GM21447 (cell line): ENCODE measurements around the gene TSPEAR.
"Not testable (repeated sequence)": the region's sequence is repeated elsewhere in the genome, so short reads cannot be mapped to it uniquely, and the experiment has no call there.

Experiments
- ATAC-seq: cut with Tn5 transposase; IDR thresholded peaks from one replicate; pipeline ENCODE4 v1.9.1; 2021; ENCODE audit not compliant: unreplicated experiment

Gene TSPEAR

GRCh38 chr21:44703731-44704635 is 7.4 kb downstream of the TSPEAR start:
- ATAC-seq = no peak

GRCh38 chr21:44702973-44703730 is 8.2 kb downstream of the TSPEAR start:
- no peak for ATAC-seq

- ATAC-seq = no peak
These were observed 9.0 kb downstream of the TSPEAR start for GRCh38 chr21:44702111-44702972.

- no peak for ATAC-seq
These were observed 9.8 kb downstream of the TSPEAR start for GRCh38 chr21:44701541-44701940.

- no peak for ATAC-seq
These were observed 10.4 kb downstream of the TSPEAR start for GRCh38 chr21:44701023-44701400.

GRCh38 chr21:44700101-44701022 is 11.0 kb downstream of the TSPEAR start:
- no peak for ATAC-seq

GRCh38 chr21:44699502-44700001 is 11.8 kb downstream of the TSPEAR start:
- no peak for ATAC-seq

GRCh38 chr21:44697811-44698734 is 13.3 kb downstream of the TSPEAR start:
- ATAC-seq = no peak

GRCh38 chr21:44697172-44697810 is 14.1 kb downstream of the TSPEAR start, which contains the start of gene KRTAP10-12:
Gene KRTAP10-12 (plus strand): TSS chr21:44697172. CDS start chr21:44697202, 30 bp downstream.
- not testable (repeated sequence) for ATAC-seq

- no peak for ATAC-seq
These were observed 14.8 kb downstream of the TSPEAR start for GRCh38 chr21:44696572-44696971.

- ATAC-seq = no peak
These were observed 15.7 kb downstream of the TSPEAR start for GRCh38 chr21:44695641-44696040.

- ATAC-seq = no peak
These were observed 16.2 kb downstream of the TSPEAR start for GRCh38 chr21:44695184-44695583.

GRCh38 chr21:44694776-44695175 is 16.6 kb downstream of the TSPEAR start:
- ATAC-seq = no peak

- ATAC-seq = no peak
These were observed 18.4 kb downstream of the TSPEAR start for GRCh38 chr21:44692798-44693512.

- ATAC-seq = no peak
These were observed 19.7 kb downstream of the TSPEAR start for GRCh38 chr21:44691686-44692085.

GRCh38 chr21:44689740-44690139 is 21.6 kb downstream of the TSPEAR start:
- not testable (repeated sequence) for ATAC-seq

GRCh38 chr21:44687671-44688070 is 23.7 kb downstream of the TSPEAR start:
- ATAC-seq = no peak
